GM18870 (cell line): ENCODE measurements around the gene TCF3.
A peak's percentile ranks its signal among the peaks of the same experiment; 100 is the strongest.
"Not testable (repeated sequence)": the region's sequence is repeated elsewhere in the genome, so short reads cannot be mapped to it uniquely, and the experiment has no call there.

Source experiments
- ATAC-seq: cut with Tn5 transposase; IDR thresholded peaks from one replicate; pipeline ENCODE4 v1.9.1; 2021; ENCODE audit warnings: moderate library complexity; ENCODE audit not compliant: unreplicated experiment

TCF3 gene

GRCh38 chr19:1652471-1653299 is at the start of gene TCF3:
TCF3 (minus strand) TSS chr19:1652615; CDS start chr19:1650248, 2,367 bp downstream.
- peak; percentile 71 for ATAC-seq

GRCh38 chr19:1700733-1701663 is 48.6 kb upstream of the TCF3 start:
- no peak for ATAC-seq

GRCh38 chr19:1699998-1700732 is 47.8 kb upstream of the TCF3 start:
- no peak for ATAC-seq

DNA sequence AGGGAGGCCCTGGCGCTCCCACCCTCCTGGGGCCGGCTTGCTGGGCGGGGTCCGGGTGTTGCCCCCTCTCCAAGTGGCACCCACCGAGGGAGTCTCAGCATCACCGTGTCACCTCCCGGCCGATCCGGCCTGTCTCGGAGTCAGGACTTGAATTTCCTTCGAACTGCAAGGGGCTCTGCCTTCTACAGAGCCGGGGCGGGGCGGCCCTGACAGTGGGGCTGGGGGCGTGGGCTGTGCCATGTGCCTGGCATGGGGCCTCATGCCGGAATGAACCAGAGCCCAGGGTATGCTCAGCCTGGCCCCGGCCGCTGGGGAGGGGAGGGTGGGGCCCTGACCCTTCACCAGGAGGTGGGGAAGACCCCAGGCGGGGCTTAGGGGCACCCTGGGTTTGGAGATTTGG is 47.0 kb upstream of the TCF3 start:
- ATAC-seq: no peak

- no peak for ATAC-seq
Observed at GRCh38 chr19:1698636-1699035, 46.2 kb upstream of the TCF3 start.

GRCh38 chr19:1695481-1695880 is 43.1 kb upstream of the TCF3 start:
- ATAC-seq: not testable (repeated sequence)

GRCh38 chr19:1691589-1692290 is 39.3 kb upstream of the TCF3 start:
- ATAC-seq: no peak

- no peak for ATAC-seq
Observed at GRCh38 chr19:1690699-1691307, 38.4 kb upstream of the TCF3 start.

- not testable (repeated sequence) for ATAC-seq
Observed at GRCh38 chr19:1685785-1686184, 33.4 kb upstream of the TCF3 start.

DNA sequence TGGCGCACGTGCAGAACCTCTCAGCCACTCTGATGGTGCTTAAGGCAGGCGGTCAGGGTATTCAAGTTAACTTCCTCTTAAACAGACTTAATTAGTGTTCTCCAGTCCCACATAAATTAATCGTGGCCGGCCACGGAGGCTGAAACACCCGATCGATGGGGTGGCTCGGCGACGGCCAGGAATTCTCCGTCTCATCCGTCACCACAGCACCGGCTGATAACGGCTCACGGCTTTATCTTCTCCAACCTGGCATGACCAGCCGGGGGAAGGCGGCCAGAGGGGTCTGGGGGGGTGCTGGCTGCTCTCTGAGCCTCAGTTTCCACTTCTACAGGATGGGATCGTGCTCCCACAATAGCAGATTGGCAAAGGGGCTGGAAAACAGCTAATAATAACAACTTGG is 32.6 kb upstream of the TCF3 start:
- no peak for ATAC-seq

DNA sequence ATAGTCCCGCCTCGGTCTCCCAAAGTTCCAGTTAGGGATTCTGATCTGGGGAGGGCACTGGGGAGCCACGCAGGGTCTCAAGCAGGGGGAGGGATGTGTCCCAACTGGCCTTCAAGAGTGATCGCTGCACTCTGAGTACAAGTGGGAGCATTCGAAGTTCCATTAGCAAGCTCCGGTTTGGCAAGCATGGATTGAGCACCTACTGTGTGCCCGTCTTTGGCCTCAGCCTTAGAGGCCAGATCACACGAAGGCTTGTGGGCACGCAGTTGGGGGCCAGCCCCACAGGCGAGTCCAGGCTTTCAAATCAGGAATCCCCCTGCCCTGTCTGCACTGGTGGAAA is 32.1 kb upstream of the TCF3 start:
- ATAC-seq: no peak

GRCh38 chr19:1683869-1684572 is 31.6 kb upstream of the TCF3 start:
- ATAC-seq: no peak

- ATAC-seq: no peak
Observed at GRCh38 chr19:1680976-1681375, 28.6 kb upstream of the TCF3 start.

DNA sequence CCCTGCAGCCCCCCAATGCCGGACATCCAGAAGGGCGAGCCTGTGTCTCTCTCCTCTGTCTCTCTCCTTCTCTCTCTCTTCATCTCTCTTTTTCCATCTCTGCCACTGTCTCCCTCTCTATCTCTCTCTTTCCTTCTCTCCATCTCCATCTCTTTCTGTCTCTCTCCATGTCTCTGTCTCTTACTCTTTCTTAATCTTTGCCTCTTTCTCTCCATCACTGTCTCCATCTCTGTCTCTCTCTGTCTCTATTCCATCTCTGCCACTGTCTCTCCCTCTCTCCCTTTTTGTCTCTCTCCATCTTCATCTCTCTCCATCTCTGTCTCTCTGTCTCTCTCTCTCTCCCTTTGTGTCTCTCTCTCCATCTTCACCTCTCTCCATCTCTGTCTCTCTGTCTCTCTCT is 25.7 kb upstream of the TCF3 start:
- ATAC-seq: no peak

DNA sequence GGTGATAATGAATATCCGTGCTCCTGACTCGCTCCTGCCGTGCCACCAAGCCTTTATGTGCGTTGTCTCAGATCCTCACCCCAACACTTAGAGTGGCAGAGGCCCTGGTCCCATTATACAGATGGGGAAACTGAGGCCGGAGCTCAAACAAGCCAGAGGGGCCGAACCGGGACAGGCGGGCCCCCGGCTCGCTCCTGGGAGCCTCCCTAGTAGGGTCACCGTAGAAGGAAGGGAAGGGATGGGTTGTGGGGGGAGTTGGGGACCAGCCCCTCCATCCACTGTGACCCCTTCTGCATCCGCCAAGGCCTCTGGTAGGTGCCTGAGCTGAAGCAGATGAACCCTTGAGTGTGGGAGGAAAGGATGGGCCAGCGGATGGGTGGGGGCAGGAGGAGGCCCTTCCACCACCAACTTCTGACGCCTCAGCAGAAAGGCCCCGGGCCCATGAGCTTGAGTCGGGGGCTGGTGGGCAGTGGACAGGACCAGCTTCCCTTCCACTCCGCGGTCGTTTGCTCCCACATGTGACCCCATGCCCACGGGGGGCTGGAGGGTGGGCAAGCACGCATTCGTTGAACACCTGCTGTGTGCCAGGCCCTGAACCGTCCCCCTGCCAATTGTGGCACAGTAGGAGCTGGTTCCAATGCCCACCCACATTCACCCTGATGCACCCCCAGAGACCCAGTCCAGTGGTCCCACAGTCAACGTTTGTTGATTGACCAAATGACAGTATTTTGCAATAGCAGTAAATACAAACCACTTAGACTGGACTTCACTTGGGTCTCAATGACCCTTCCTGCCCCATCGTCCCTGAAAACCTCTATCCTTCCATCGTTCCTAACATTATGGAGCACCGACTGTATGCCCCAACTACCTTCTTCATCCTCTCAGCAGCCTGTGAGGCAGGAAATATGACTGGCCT is 24.2 kb upstream of the TCF3 start:
- ATAC-seq: no peak

GRCh38 chr19:1675633-1676350 is 23.4 kb upstream of the TCF3 start:
- no peak for ATAC-seq

DNA sequence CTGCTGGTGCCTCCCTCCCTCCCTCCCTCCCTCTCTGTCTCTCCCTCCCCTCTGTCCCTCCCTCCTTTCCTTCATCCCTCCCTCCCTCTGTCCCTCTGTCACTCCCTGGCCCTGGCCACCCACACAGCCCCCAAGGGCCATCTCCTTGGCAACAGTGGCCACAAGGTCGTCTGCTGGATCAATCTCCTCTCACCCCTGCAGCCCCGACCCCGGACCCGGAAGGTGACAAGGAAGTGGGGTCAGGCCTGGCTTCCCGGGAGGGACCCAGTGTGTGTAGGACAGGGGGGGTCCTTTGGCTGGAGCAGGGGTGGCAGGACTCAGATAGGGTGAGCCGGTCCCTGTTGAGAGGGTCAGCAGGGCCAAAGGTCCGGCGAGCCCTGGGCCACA is 21.9 kb upstream of the TCF3 start:
- ATAC-seq: no peak
